HG03103 (cell line): ENCODE data around the gene DOCK11.
"Not testable (repeated sequence)": the region's sequence is repeated elsewhere in the genome, so short reads cannot be mapped to it uniquely, and the experiment has no call there.

Experiments used
- ATAC-seq: cut with Tn5 transposase; IDR thresholded peaks from one replicate; pipeline ENCODE4 v1.9.1; 2021; ENCODE audit warnings: low read depth; ENCODE audit not compliant: unreplicated experiment

The DOCK11 gene

GRCh38 chrX:118675966-118676349 is 180.3 kb downstream of the DOCK11 start:
- no peak for ATAC-seq

GRCh38 chrX:118677318-118677717 is 181.7 kb downstream of the DOCK11 start:
- ATAC-seq: no peak

- ATAC-seq: no peak
Measured at GRCh38 chrX:118679290-118679689, 183.7 kb downstream of the DOCK11 start.

GRCh38 chrX:118682258-118683014 is 186.8 kb downstream of the DOCK11 start:
- ATAC-seq: no peak

- ATAC-seq: no peak
Measured at GRCh38 chrX:118685393-118685792, 189.8 kb downstream of the DOCK11 start.

- no peak for ATAC-seq
Measured at GRCh38 chrX:118688935-118689334, 193.3 kb downstream of the DOCK11 start.

- no peak for ATAC-seq
Measured at GRCh38 chrX:118693843-118694242, 198.2 kb downstream of the DOCK11 start.

- no peak for ATAC-seq
Measured at GRCh38 chrX:118694638-118695037, 199.0 kb downstream of the DOCK11 start.

- ATAC-seq: no peak
Measured at GRCh38 chrX:118698516-118699170, 203.0 kb downstream of the DOCK11 start.

- no peak for ATAC-seq
Measured at GRCh38 chrX:118702741-118703140, 207.1 kb downstream of the DOCK11 start.

GRCh38 chrX:118706681-118707080 is 211.1 kb downstream of the DOCK11 start:
- ATAC-seq: no peak

- ATAC-seq: no peak
Measured at GRCh38 chrX:118714521-118714920, 218.9 kb downstream of the DOCK11 start.

- ATAC-seq: not testable (repeated sequence)
Measured at GRCh38 chrX:118715917-118716316, 220.3 kb downstream of the DOCK11 start.

- ATAC-seq: not testable (repeated sequence)
Measured at GRCh38 chrX:118716833-118717232, 221.2 kb downstream of the DOCK11 start.

GRCh38 chrX:118717678-118718391 is 222.2 kb downstream of the DOCK11 start:
- ATAC-seq: no peak

- ATAC-seq: no peak
Measured at GRCh38 chrX:118718737-118719136, 223.1 kb downstream of the DOCK11 start.

GRCh38 chrX:118720058-118720707 is 224.6 kb downstream of the DOCK11 start:
- no peak for ATAC-seq

GRCh38 chrX:118723376-118723775 is 227.8 kb downstream of the DOCK11 start:
- no peak for ATAC-seq

GRCh38 chrX:118724365-118724764 is 228.8 kb downstream of the DOCK11 start:
- ATAC-seq: no peak

GRCh38 chrX:118724775-118725174 is 229.2 kb downstream of the DOCK11 start:
- ATAC-seq: no peak

GRCh38 chrX:118726396-118726795 is 230.8 kb downstream of the DOCK11 start:
- no peak for ATAC-seq
